ENCODE measurements around the gene CLDN9. TPM values are rescaled to one million over a fixed set of nuclear protein-coding genes. Genes with fewer than 3 reads are reported as not detected.

The CLDN9 gene
- total RNA-seq, 1 experiment from 2014 or later, result 1.3 TPM

DNA sequence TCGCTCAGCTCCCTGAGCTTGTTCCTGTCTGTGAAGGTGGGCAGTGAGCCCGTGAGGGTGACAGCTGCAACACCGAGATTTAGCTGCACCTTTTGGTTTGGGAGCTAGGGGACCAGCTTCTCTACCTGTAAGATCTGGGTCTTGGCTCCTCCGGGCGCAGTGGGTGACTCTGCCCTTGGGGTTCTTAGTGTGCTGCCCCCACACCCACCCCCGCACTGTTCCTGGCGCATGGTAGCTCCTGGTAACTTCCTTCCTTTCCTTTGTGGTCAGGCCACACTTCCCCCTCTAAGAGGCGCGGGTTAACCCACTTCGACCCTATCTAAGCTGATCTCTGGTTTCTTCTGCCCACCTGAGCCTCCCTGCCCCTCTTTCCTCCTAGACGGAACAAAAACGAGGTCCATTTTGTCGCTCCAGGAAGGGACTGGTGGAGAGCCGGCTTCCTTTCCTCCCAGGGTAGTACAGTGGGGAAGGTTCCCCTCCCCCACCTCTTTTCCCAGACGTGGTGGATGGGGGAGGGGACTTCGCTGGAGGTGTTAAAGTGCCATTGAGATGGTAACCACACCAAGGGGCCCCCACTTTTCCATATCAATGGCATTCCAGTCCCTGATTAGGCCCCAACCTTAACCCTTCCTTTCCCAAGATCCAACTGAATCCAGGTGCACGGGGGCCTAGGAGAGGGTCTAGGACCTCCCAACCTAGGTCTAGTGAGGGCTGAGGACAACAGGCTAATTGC lies 4.6 kb upstream of the CLDN9 start:
- peaks cover 0 to 6% (median 0%) of the 10 kb centered on the region in 3 experiments; a peak in 1 of 7 replicates for H3K36me3 Mint-ChIP-seq (ENCODE audit: insufficient read depth in 1 of 3, low read depth in 3 of 3)
- Histone ChIP-seq H3K56ac (ENCODE audit: insufficient read length, low read depth, low read length) (no peak overlapping the region), H2BK120ac (ENCODE audit: low read depth, low read length, poor library complexity, severe bottlenecking) (peak overlapping the region; percentile 25), H3T11ph (ENCODE audit: low read length) (no peak overlapping the region), H4K5ac (ENCODE audit: insufficient read length, low read depth, low read length) (peak overlapping the region; percentile 4), H3K23me2 (ENCODE audit: insufficient read length, low read depth, low read length, poor library complexity, severe bottlenecking) (peaks cover 19% of the 10 kb centered on the region), H3K18ac (ENCODE audit: insufficient read length, low read depth, low read length) (peak overlapping the region; percentile 92), H3K27me3 (ENCODE audit: insufficient read depth, low read length) (no peaks in the 10 kb centered on the region), H2BK5ac (ENCODE audit: insufficient read length, low read length) (peak overlapping the region; percentile 11), H3K4me1 (ENCODE audit: insufficient read depth, low read length) (peaks cover 11% of the 10 kb centered on the region; the same call in 1 of the 2 replicates), H2AFZ (ENCODE audit: low read length) (no peak overlapping the region), H3K4me2 (ENCODE audit: insufficient read depth, insufficient read length, low read length) (peak overlapping the region; percentile 53), H3K79me1 (ENCODE audit: insufficient read depth, low read depth, low read length, poor library complexity, severe bottlenecking) (no peaks in the 10 kb centered on the region), H3K27ac (ENCODE audit: insufficient read length, low read depth, low read length) (peak overlapping the region; percentile 88), H3K9ac (ENCODE audit: extremely low read depth, insufficient read length, low read length) (peak overlapping the region; percentile 9), H3K79me2 (ENCODE audit: insufficient read depth, low read length) (no peaks in the 10 kb centered on the region), H3K14ac (ENCODE audit: insufficient read depth, low read length) (peak overlapping the region; percentile 81), H4K8ac (replicated peaks; ENCODE audit: insufficient read length, low read depth, low read length) (no peak overlapping the region), H4K91ac (ENCODE audit: insufficient read length, low read depth, low read length) (peak overlapping the region; percentile 23), H3K23ac (ENCODE audit: insufficient read length, low read depth, low read length) (no peak overlapping the region), H2BK12ac (ENCODE audit: insufficient read length, low read depth, low read length) (peak overlapping the region; percentile 52), H2BK15ac (ENCODE audit: low read depth, low read length) (no peak overlapping the region), H3K4ac (ENCODE audit: low read depth, low read length) (peak overlapping the region; percentile 28; the same call in 1 of the 2 replicates), H2AK5ac (ENCODE audit: insufficient read length, low read length) (no peak overlapping the region), H2BK20ac (ENCODE audit: low read depth, low read length, poor library complexity, severe bottlenecking) (no peak overlapping the region), H4K20me1 (ENCODE audit: control insufficient read depth, insufficient read depth, insufficient read length) (no peaks in the 10 kb centered on the region), H3K9me3 (ENCODE audit: control insufficient read depth, low read depth, low read length) (no peaks in the 10 kb centered on the region)
- DNase-seq, result peak; percentile 97
- no peaks in the 10 kb centered on the region for H3K9me3 Mint-ChIP-seq
- peak overlapping the region; percentile 66 to 79 for H3K4me3 Mint-ChIP-seq
- H3K27me3 Mint-ChIP-seq (ENCODE audit: low read depth), result peaks cover 3% of the 10 kb centered on the region; the same call in 1 of the 2 replicates
- peaks cover 43 to 70% of the 10 kb centered on the region in 2 experiments for H3K4me1 Mint-ChIP-seq
- TF ChIP-seq, protein P1, sequence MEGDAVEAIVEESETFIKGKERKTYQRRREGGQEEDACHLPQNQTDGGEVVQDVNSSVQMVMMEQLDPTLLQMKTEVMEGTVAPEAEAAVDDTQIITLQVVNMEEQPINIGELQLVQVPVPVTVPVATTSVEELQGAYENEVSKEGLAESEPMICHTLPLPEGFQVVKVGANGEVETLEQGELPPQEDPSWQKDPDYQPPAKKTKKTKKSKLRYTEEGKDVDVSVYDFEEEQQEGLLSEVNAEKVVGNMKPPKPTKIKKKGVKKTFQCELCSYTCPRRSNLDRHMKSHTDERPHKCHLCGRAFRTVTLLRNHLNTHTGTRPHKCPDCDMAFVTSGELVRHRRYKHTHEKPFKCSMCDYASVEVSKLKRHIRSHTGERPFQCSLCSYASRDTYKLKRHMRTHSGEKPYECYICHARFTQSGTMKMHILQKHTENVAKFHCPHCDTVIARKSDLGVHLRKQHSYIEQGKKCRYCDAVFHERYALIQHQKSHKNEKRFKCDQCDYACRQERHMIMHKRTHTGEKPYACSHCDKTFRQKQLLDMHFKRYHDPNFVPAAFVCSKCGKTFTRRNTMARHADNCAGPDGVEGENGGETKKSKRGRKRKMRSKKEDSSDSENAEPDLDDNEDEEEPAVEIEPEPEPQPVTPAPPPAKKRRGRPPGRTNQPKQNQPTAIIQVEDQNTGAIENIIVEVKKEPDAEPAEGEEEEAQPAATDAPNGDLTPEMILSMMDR (conservative IDR thresholded peaks at IDR 0.05), result no peak
- H3K27ac Mint-ChIP-seq, result peak overlapping the region; percentile 99 to 100 (median 100)
- no CpG with 5 or more reads among the region's 17 CpGs for WGBS (ENCODE audit: extremely low coverage, insufficient read length, low lambda C conversion rate)
